ENCODE measurements around the gene ATXN1.
"Not testable (repeated sequence)": the region's sequence is repeated elsewhere in the genome, so short reads cannot be mapped to it uniquely, and the experiment has no call there.

ATXN1 gene

DNA sequence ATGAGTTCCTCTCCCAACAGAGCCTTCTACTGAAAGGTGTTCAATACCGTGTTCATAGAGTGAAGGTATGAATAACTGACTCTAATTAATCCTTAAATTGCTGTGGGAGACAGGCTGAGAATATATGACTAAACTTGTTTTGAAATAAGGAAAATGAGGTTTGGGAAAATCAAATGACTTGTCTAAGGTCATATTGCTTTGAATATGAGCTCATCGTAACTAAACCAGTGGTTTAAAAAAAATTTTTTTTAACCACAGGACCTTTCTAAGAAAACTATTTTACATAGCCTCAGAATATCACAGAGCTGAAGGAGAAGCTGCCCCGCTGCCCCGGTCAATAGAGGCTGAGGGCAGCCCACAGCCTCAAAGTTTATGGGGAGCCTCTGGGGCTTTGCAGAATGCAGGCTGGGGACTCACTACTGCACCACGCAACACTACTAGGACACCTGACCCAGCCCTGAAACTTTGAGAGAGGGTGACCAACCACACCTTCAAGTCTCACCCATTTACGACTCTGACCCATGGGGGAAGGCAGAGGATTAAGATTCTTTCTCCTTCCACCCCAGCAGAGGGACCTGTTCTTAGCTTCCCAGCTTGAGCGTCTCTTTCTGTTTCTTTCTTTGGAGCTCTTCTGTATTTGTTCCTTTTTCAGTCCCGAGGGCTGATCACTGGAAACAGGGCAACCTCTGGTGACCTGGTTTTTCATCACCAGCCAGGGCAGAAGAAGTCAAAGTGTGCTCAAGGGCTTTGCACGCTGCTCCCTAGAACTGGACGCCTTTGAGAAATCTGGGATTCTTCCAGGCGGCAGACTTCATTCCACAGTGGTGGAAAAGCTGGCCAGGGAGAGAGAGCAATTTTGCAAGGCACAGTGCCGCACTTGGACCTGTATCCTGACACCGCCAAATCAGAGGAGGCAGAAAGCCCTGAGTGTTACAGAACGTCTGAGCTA is 220.2 kb downstream of the ATXN1 start:
- TF ChIP-seq, protein P1, sequence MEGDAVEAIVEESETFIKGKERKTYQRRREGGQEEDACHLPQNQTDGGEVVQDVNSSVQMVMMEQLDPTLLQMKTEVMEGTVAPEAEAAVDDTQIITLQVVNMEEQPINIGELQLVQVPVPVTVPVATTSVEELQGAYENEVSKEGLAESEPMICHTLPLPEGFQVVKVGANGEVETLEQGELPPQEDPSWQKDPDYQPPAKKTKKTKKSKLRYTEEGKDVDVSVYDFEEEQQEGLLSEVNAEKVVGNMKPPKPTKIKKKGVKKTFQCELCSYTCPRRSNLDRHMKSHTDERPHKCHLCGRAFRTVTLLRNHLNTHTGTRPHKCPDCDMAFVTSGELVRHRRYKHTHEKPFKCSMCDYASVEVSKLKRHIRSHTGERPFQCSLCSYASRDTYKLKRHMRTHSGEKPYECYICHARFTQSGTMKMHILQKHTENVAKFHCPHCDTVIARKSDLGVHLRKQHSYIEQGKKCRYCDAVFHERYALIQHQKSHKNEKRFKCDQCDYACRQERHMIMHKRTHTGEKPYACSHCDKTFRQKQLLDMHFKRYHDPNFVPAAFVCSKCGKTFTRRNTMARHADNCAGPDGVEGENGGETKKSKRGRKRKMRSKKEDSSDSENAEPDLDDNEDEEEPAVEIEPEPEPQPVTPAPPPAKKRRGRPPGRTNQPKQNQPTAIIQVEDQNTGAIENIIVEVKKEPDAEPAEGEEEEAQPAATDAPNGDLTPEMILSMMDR (IDR thresholded peaks at IDR 0.05; ENCODE audit: low read depth, low read length), result no peak
- H3K4me3 ChIP-seq (ENCODE audit: low read depth, low read length), result no peak overlapping the region

DNA sequence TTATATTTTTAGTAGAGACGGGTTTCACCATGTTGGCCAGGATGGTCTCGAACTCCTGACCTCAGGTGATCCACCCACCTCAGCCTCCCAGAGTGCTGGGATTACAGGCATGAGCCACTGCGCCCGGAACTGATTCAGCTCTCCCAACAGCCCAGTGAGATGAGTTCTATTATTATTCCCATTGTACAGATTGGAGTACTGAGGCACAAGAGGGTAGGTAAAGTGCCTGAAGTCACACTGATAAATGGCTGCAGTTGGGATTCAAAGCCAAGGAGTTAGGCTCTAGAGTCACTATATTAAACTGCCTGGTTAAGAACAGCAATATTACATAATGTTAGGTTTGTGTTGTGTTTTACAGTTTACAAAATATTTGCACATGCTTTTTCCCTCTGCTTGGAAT is 220.9 kb downstream of the ATXN1 start:
- not testable (repeated sequence) for H3K4me3 ChIP-seq (ENCODE audit: low read depth, low read length)

DNA sequence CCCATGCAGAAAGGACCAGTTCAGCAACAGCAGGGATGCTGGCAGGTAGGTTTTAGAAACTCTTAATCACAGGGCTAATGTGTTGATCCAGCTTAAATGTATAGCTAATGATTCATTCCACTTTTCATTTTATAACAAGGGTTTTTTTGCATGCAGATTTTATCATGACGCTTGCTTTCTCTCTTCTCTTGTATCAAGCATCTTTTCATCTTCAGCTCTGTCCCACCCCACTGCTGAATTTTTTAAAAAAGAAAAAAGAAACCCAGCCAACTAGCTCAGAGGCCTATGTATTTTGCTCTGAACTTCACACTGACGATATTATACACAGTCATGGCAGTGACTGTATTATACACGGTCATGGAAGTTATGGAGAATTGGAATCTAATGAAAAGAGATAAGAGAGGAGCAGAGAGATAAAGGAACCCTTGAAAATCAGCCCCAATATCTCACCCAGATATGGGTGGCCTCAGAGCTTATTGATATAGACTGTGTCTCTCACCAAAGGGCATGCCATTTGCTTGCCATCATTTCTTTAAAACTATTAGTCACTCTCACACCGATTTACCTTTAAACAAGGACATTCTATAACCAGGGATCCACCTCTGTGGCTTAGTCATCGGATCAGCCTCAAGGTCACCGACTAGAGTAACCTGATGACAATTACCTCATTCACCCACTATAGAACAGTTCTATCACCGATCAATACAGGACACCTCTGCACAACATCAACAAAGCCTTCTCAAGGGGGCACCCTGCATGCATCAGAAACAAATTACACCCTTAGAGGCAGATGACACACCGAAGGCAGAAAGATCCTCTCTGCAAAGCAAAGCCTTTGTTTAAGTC is 222.0 kb downstream of the ATXN1 start:
- H3K4me3 ChIP-seq (ENCODE audit: low read depth, low read length), result no peak overlapping the region
- TF ChIP-seq, protein P1 (IDR thresholded peaks at IDR 0.05; ENCODE audit: low read depth, low read length), result no peak

DNA sequence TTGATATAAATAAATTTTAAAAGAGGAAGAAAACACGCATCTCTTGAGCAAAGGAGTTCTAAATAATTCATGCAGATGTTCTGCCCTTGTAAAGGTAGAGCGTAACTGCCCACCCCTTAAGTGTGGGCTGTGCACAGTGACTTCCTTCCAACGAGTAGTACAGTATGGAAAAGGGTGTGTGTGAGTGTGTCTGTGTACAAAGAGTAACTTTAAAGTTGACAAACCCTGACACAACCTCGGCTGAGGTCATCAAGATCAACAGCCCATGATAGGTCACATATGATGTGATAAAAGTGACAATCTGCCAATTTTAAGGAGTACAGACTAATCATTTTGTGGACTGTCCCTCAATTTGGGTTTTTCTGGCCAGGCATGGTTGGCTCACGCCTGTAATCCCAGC is 225.7 kb downstream of the ATXN1 start:
- H3K4me3 ChIP-seq (ENCODE audit: low read depth, low read length), result no peak overlapping the region
- TF ChIP-seq, protein P1 (IDR thresholded peaks at IDR 0.05; ENCODE audit: low read depth, low read length), result no peak

DNA sequence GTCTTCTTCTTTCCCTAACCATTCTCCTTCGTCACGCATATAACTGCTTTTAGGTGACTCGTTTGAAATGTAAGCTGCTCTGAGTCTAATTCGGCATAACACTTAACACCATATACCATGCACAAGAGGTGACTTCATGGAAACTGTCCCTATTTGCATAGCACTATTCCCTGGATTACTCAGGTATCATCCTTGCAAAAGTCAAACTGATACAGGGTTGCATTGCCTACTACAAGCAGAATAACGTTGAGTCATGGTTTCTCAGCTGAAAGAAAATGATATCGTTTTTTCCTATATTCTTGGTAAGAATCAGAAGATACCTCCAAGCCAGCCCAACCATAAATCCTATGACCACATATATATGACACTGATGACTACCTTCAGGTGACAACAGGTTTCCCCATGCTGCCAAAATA is 227.5 kb downstream of the ATXN1 start:
- TF ChIP-seq, protein P1 (IDR thresholded peaks at IDR 0.05; ENCODE audit: low read depth, low read length), result no peak

DNA sequence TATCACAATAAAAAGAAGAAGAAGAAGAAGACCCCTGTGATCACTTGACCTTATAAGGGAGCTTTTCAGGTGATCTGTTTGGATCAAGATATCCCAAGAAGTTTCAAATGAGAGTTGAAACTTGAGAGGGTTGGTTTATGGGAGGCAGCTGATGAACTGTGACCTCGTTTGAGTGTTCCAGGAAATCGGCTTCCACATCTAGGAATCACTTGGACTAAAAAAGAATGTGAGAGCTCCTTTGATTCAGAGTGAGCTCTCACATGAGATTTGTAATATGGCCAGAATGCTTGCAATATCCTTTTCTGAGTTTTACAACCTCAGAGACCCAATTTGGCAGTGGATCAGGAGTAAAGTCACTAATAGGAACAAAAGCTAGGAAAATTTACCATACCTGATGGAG is 228.1 kb downstream of the ATXN1 start:
- TF ChIP-seq, protein P1 (IDR thresholded peaks at IDR 0.05; ENCODE audit: low read depth, low read length), result no peak
- no peak overlapping the region for H3K4me3 ChIP-seq (ENCODE audit: low read depth, low read length)

More for the DNA sequence above, 227.5 kb downstream of the ATXN1 start:
- H3K4me3 ChIP-seq (ENCODE audit: low read depth, low read length), result no peak overlapping the region

DNA sequence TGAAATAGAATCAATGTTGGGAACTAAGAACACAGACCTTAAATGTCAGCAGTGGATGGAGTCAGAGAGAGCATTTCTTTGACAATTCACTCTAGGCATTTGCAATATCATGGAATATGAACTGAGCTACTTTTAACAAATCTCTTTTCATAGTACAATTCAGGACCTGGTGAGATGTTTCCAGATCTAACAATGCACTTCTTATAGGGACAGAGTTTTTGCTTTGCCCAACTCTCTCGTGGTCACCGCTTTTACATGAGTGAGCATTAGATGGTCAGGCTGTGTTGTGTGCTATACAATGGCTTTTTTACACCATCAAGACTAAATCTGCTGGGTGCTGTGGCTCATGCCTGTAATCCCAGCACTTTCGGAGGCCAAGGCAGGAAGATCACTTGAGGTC is 233.6 kb downstream of the ATXN1 start:
- TF ChIP-seq, protein P1 (IDR thresholded peaks at IDR 0.05; ENCODE audit: low read depth, low read length), result no peak
- H3K4me3 ChIP-seq (ENCODE audit: low read depth, low read length), result no peak overlapping the region
